GM04503 (cell line): ENCODE measurements around the gene GRID1.
"Not testable (repeated sequence)": the region's sequence is repeated elsewhere in the genome, so short reads cannot be mapped to it uniquely, and the experiment has no call there.

Source experiments
- DNase-seq: peaks from one replicate; pipeline ENCODE4 v3.0.0-alpha.2; 2012; ENCODE audit warnings: low read depth

GRID1 gene

DNA sequence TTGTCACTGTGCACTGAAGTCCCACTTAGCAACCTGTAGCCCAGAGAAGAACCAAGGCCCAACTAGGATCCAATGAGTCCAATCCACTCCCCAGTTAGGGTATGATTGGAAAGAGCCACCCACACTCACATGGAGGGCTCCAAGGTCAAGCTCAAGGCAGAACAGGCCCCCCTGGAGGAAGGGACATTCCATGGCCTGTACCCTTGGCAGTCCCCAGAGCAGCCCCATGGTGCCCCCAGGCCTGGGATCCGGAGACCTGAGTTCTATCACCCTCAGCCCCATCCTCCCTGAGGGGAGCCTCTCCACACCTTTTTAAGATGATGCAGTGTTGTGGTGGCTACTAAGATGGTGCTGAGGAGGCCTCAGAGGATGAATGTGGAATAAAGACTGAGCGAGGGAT is 231.4 kb downstream of the GRID1 start:
- no peak for DNase-seq

DNA sequence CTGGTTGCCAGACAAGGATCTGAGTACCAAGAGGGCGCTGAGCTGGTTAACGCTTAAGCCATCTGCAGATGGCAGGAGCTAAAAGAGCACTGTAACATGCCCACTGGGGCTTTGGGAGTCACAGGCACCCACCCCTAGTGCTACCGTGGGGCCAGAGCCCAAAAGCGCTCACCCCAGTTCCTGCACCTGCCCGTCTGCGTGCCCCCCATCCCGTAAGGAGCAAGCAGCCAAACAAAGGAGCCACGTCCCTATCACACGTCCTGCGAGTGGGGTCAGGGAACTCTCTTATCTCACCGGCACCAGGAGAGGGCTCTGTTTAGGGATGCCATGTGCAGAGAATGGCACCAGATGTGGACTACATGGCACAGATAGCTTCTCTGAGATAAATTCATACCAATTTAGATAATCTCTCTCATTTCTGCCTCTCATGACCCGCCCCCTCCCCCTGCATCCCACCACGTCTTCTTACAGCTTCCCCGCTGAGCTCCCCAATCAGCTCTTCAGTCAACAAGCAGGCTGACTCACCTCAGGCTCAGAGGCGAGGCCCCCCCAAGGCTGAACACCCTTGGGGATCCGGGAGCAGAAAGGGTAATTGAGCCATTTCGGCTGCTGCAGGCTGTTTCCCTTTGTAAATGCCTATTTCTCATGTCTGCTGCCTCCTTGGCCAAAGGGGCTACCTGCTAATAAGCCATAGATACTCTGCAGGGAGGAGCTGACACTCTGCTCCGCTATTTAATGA is 235.7 kb downstream of the GRID1 start:
- DNase-seq = no peak

DNA sequence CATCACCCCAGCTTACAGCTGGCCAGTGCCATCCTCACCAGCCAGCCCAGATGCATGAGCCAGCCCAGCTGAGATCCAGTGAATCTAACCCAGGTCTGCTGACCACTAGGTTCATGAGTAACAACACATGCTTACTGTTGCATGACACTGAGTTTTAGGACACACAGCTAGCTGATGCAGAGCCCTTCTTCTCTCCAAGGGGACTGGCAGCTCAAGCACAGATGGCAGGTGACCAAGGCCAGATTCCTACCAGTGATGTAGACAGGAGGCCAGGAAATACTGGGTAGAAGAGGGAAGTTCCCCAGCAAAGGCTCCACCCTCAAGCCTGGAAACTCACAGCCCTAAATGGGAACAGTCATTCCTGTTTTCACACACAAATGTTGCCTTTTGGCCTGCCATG is 236.6 kb downstream of the GRID1 start:
- DNase-seq = no peak

DNA sequence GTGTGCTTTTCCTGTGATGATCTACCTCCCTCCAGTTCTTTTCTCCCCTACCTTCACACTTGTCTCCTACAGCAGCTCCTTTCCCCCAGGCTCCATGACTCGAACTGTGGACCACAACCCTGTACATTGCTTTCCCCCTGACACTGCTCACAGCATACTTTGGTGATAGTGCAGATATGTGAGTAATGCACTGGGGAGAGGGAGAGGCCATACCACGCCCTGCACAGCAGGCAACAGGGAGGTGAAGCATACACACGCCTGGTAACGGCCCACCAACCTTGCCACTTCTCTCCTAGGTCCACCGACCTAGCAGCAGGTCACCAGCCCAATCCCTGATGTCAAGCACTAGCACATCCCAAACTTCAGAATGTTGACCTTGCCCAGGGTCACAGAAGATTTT is 238.2 kb downstream of the GRID1 start:
- no peak for DNase-seq

DNA sequence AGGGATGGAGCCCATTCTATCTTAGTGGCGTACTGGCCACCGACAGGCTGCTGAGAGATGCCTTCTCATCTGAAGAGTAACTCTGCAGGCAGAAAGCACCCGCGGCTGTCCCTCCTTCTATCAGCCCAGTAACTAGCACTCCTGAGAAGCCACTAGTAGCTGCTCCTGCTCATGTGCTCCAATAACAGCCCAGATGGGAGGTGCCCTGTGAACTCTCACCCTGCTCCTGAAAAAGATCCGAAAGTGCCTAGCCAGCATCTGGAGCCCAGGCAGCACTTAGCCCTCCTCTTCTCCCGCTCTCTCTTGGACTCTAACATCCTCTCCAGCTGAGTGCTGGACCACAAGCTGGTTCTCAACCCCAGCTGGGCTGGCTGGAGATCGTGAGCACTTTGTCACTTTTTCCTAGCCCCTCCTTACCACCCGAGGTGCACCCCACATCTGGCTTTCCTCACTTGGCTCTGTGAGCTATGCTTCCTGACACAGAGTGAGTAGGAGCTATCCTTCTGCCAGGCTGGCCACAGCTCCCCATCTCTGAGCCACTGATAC is 239.2 kb downstream of the GRID1 start:
- no peak for DNase-seq

DNA sequence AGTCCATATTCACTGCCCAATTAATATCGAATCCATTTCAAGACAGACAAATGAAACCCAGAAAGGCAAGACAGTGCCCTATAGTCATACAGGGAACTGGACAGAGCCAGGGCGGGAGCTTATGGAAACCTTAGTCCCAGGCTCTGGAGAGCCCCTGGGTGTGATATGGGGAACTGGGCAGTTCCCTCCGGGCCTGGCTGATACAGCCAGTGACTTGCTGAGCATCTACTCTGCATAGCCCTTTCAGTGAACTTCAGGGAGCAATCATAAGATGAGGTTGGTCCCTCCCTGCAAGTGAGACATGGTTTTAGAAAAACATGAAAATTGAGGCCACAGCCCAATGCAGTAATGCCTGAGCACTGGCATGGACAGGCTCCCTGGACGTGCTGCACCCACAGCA is 241.9 kb downstream of the GRID1 start:
- DNase-seq = no peak

DNA sequence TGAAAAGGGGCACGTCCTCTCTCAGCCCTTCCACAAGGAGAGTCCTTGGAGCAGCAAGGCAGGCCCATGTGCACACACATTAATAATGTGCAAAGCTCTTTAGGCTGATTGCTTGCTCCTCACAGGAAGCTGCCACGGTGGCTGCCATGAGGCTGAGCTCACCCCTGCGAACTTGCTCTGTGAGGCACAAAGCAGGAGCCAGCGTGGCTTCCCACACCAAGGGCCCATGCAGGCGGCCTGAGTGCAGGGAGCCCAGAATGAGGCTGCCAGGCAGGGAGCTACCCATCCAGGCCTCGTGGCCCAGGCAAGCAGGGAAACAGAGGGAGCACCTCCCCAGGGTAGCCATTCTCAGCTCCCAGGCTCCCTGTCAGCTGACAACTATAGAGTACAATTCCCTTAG is 242.9 kb downstream of the GRID1 start:
- no peak for DNase-seq

DNA sequence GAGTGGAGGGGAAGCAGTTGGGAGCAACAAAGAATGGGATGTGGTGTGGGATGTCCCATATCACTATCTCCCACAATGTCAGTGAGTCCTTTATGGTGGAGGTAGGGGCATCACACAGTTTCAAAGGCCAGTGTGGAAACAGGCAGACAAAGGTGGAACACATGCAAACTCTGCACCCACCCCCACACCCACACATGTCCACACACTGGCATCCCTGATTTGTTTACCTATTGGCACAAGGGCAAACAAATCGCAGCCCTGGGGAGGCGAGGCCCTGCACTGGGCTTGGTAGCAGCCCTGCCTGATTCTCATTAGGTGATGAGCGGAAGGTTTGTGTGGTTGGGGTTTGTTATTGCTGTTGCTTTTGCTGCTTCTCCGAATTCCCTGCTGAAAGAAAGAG is 243.3 kb downstream of the GRID1 start:
- no peak for DNase-seq

DNA sequence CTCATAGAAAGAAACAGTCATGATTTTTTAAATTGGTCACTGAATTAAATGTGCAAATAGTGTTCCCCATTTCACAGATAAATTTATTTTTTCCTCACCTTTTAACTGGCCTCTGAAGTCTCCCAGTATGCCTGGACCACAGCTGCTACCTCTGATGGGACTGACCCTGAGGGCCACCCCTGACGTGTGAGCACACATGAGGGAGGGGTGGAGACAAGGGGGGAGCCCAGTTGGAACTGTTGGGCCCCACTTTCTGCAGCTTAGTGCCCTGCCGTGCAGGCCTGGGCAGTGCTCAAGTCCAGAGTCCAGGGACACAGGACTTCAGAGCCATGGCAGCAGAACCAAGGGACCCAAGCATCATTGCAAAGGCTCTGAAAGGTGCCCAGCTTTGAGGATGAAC is 243.9 kb downstream of the GRID1 start:
- DNase-seq = no peak

DNA sequence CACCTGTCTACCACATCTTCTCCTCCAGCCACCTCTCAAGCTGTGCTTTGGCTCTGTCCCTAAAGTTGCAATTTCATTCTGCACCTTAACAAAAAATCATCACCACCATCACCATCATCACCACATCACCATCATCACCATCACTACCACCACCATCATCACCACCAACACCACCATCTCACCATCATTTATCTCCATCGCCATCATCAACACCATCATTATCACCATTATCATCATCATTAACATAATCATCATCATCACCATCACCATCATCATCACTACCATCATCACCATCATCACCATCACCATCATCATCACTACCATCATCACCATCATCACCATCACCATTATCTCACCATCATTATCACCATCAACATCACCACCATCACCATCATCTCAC is 245.4 kb downstream of the GRID1 start:
- DNase-seq = no peak

DNA sequence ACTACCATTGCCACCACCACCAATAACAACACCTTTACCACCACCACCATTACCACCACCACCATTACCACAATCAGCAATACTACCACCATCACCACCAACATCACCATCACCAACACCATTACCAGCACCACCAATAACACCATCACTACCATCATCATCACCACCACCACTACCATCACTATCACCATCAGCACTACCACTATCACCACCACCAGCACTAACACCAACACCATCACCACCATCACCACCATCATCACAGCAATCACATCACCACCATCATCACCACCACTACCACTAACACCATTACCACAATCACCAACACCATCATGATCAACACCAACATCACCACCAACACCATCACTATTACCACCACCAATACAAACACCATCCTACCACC is 249.5 kb downstream of the GRID1 start:
- DNase-seq = no peak

DNA sequence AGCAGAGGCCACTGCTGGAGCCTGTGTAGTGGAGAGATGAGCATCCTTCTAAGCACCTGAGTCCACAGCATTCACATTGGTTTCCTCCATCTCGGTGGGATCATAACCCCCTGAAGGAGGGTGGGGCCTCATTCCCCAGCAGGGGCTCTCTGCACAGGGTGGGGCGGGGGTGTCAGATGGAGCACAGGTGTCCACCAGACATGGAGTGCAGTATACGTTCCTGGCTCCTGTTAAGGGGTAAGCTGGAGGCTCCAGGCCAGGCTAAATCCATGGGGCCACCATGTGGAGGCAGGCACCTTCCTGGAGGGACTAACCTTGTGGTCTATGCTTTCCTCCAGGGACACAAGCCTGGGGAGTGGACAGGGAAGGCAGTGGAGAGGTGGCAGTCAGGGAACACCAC is 252.6 kb downstream of the GRID1 start:
- no peak for DNase-seq

DNA sequence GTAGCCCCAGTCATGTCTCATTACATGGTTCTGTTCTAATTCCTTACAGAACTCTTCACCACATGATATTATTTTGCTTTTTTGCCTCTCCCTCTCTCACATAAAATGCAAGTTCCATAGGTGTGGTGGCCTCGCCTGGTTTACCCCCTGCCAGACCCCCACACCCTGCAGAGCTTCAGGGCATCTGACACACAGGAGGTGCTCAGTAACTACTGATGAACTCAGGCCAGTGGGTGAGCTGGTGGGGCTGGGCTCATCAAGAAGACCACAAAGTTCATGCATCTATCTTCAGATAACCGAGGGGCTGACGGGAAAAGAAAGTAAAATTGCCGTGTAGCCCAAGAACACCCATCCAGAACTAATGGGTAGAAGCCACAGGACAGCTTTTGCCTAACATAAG is 253.1 kb downstream of the GRID1 start:
- no peak for DNase-seq

DNA sequence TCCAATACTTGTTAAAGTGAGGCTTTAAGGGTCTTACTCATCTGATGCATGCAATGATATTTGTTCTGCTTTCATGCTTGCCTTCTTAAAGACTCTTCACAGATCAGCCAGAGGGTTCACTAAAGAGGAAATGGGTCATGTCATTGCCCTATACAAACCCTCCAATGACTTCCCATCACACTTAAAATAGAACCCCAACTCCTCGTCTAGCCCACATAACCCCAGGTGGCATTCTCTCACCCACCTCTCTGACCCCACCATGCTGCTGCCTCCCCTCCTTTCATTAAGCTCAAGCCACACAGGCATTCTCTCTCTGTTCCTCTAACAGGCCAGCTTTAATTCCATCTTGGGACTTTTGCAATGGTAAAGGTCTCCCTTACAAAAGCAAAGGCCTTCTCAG is 253.6 kb downstream of the GRID1 start:
- no peak for DNase-seq

DNA sequence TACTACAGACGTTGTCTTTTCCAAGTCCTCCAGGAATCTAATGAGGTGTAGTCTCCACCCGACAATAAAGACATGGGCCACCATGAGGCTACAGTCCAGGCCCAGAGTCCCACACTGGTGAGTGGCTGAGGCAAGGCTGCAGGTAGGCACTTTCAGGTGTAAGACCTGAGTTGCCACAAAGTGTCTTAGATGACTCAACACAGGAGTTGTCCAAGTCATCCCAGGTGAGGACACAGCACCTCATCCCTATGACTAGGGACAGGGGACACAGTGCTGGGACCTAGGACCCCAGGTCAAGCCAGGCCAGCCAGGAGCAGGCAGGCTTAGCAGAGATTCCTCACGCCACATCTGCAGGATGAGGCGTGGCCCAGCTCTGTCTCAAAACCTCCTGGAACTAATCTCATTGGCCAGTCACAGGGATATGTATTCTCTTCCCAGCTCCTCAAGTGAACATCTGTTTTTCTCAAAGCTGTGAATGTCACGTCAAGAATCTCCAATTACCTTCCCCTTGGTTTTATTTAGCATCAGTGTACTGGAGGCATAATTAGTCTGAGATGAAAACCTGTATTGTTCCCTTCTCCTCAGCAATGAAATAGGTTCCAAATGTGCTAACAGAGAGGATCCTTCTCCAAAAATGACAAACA is 254.6 kb downstream of the GRID1 start:
- DNase-seq = no peak

DNA sequence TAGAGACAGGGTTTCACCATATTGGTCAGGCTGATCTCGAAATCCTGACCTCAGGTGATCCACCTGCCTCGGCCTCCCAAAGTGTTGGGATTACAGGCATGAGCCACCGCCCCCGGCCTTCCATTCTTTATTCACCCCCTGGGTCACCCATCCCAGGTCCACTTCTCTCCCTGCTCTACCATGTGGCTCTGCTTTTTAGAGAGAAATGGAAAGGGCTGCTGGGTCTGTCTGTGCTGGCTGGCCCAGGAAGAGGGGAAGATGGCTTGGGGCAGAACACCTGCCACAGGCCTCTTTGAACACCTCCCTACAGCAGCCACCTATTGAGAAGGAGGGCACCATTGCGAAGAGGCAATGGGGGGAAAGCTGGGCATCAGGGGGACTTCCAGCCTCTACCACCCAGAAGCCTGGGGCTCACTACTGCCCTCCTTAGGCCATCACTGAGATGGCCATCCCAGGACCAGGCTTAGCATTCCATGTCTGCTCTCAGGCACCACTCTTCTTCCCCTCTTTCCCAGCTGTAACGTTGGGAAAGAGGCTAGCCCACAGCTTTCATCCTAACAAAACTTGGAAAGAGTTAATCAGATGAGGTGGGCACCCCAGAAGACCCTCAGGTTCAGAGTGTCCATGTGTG is 256.3 kb downstream of the GRID1 start:
- DNase-seq = no peak

DNA sequence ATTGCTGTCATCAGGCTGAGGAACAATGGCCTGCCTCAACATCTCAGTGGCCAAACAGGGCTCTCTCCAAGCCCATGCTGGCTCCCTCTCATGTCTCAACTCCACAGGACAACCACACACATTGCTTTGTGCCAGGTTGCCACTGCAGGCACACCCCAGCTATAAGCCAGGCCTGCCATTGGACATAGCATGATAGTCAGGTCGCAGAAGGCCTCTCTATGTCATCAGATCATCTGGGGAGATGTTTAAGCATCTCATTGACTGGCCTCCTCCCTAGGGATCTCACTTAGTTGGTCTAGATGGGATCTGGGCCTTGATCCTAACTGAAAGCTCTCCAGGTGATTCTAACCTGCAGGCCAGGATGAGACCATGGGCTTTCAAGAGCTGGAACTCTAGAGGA is 257.2 kb downstream of the GRID1 start:
- no peak for DNase-seq

DNA sequence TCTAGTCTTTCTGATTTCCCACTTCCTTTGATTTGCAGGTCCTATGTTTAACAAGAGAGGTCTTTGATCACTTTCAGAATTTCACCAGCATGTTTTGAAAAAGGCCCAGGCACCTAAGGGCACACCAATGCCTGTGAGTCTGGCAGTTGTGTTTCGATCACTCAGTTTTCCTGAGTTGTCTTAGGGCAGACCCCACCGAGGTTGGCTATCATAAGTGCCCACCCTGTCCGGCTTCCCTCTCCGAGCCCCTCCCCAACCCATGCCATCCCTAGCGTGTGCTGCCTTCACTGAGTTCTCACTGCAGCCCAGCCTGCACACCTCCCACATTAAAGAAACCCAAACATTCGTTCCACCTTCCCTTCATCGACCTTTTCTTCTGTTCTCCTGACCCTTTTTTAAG is 257.9 kb downstream of the GRID1 start:
- DNase-seq = no peak

DNA sequence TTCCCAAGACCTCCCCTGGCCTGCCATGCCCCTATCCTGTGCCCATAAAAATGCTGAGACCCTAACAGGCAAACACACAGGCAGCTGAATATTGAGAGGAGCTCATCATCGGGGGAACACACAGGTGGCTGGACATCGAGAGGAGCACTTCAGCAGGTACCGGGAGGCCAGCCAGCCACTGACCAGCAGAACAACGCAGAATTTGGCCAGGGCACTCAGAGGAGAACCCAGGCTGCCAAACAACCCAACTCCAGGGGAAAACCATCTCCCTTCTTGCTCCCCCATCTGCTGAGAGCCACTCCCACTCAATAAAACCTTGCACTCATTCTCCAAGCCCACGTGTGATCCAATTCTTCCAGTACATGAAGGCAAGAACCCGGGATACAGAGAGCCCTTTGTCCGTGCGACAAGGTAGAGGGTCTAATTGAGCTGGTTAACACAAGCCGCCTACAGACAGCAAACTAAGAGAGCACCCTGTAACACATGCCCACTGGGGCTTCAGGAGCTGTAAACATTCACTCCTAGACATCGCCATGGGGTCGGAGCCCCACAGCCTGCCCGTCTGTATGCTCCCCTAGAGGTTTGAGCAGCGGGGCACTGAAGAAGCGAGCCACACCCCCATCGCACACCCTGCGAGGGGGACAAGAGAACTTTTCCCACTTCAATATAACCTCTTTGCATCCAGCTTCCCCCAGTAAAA is 258.8 kb downstream of the GRID1 start:
- DNase-seq = not testable (repeated sequence)

DNA sequence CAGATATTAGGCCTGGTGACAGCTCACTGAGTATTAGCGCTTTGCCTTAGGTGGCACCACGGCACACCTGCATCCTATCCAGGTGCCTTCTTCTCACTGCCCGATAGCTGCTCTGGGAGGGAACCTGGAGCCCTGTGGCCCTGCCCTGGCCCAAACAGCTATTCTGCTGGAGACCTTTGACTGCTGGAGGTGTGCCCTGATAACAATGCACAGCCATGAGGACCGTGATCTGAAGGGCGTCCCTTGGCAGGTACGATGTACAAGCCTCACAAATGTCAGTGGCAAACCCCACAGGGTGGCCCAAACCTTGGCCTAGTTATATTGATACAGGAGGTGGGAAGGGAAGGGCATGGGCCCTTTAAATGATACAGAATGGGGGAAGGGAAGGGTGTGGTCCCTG is 259.5 kb downstream of the GRID1 start:
- no peak for DNase-seq

DNA sequence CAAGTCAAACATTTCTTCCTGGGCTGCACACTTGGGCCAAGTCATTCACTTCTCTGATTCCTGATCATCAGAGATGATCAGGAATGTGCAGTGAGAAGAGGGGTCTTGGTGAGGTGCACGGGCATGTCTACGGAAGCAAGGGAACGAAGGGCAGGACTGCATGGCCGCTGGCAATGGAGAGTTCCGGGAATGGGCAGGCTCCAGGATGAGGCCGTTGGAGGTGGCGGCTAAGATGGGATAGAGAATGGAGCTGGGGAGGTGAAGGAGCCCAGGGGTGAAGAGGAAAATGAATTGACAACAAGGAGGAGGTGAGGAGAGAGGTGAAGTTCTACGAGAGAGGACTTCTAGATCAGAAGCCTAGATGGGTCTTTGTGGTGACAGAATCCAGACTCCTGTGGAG is 260.0 kb downstream of the GRID1 start:
- DNase-seq = no peak

DNA sequence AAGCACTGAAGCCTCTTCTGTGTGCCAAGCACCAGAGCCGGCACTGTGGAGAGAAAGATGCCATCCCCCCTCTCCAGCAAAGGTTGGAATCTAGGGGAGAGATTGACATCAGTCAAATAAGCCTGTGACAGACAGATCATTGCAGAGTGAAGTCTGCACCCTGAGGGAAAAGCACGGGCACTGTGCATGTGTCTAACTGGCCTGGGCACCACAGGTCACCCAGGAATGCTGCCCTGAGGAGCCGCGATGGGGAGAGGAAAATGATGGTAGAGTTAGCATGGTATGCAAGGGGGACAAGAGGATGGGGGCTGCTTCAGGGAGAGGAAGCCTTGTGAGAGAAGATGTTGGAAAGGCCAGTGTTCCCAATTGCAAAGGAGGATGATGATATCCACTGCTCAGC is 261.0 kb downstream of the GRID1 start:
- no peak for DNase-seq

DNA sequence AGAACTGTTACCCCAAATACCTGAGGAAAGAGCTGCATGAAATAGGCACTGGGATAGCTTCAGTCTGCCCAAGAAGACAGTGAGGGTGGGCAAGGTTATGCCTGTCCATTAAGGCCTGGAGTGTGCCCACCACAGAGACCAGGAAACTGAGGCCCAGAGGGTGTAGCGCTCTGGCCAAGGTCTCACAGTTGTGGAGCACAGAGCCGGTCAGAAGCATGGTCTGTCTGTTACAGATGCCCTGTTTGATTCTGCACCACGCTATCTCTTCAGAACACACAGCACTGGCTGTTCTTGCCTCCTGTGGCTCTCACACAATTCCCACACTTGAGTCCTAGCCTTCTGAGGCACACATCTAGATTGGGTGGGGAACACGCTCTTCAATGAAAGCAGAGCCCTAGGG is 261.4 kb downstream of the GRID1 start:
- DNase-seq = no peak
